ENCODE data around the gene NDUFC2. TPM values are rescaled to one million over a fixed set of nuclear protein-coding genes. Genes with fewer than 3 reads are reported as not detected.

Gene NDUFC2
- total RNA-seq, 1 donor from 2014 or later: 175 TPM

GRCh38 chr11:78040691-78041379 is 38.8 kb downstream of the NDUFC2 start:
- Mint-ChIP-seq H3K9me3 (ENCODE audit: low read depth) (no peaks in the 10 kb centered on the region), H3K36me3 (ENCODE audit: low read depth) (no peaks in the 10 kb centered on the region), H3K4me3 (ENCODE audit: unreplicated experiment) (no peak overlapping the region), H3K27ac (ENCODE audit: unreplicated experiment) (peak overlapping the region; percentile 100), H3K4me1 (ENCODE audit: low read depth) (peaks cover 55% of the 10 kb centered on the region), H3K27me3 (ENCODE audit: low read depth) (no peaks in the 10 kb centered on the region)
- no peak for DNase-seq (ENCODE audit: low spot score)
- peak; percentile 9 for TF ChIP-seq CTCF (IDR thresholded peaks at IDR 0.05)

- Mint-ChIP-seq H3K27me3 (ENCODE audit: low read depth) (no peaks in the 10 kb centered on the region), H3K36me3 (ENCODE audit: low read depth) (no peaks in the 10 kb centered on the region), H3K27ac (ENCODE audit: unreplicated experiment) (peak overlapping the region; percentile 100), H3K4me3 (ENCODE audit: unreplicated experiment) (peak overlapping the region; percentile 70), H3K9me3 (ENCODE audit: low read depth) (no peaks in the 10 kb centered on the region), H3K4me1 (ENCODE audit: low read depth) (peaks cover 51% of the 10 kb centered on the region)
- DNase-seq (ENCODE audit: low spot score): no peak
- no peak for TF ChIP-seq CTCF (IDR thresholded peaks at IDR 0.05)
Measured at GRCh38 chr11:78039919-78040671, 39.6 kb downstream of the NDUFC2 start.

- H3K27ac Mint-ChIP-seq (ENCODE audit: unreplicated experiment): peak overlapping the region; percentile 100
- no peak for DNase-seq (ENCODE audit: low spot score)
- peaks cover 51% of the 10 kb centered on the region for H3K4me1 Mint-ChIP-seq (ENCODE audit: low read depth)
- H3K27me3 Mint-ChIP-seq (ENCODE audit: low read depth): no peaks in the 10 kb centered on the region
- no peaks in the 10 kb centered on the region for H3K36me3 Mint-ChIP-seq (ENCODE audit: low read depth)
- H3K4me3 Mint-ChIP-seq (ENCODE audit: unreplicated experiment): peak overlapping the region; percentile 70
- TF ChIP-seq CTCF (IDR thresholded peaks at IDR 0.05): no peak
- H3K9me3 Mint-ChIP-seq (ENCODE audit: low read depth): no peaks in the 10 kb centered on the region
Measured at GRCh38 chr11:78039391-78039918, 40.2 kb downstream of the NDUFC2 start.

GRCh38 chr11:78038697-78039313 is 40.9 kb downstream of the NDUFC2 start:
- H3K27ac Mint-ChIP-seq (ENCODE audit: unreplicated experiment): peak overlapping the region; percentile 100

More at GRCh38 chr11:78038697-78039313, 40.9 kb downstream of the NDUFC2 start:
- Mint-ChIP-seq H3K36me3 (ENCODE audit: low read depth) (no peaks in the 10 kb centered on the region), H3K4me3 (ENCODE audit: unreplicated experiment) (no peak overlapping the region), H3K9me3 (ENCODE audit: low read depth) (no peaks in the 10 kb centered on the region), H3K27me3 (ENCODE audit: low read depth) (no peaks in the 10 kb centered on the region), H3K4me1 (ENCODE audit: low read depth) (peaks cover 51% of the 10 kb centered on the region)
- TF ChIP-seq CTCF (IDR thresholded peaks at IDR 0.05): no peak
- no peak for DNase-seq (ENCODE audit: low spot score)

Measured in chondrocyte (in vitro differentiated cells).